Spinal cord (tissue), 10 donors: ENCODE results near the gene SLC17A7. TPM values are rescaled to one million over a fixed set of nuclear protein-coding genes. Genes with fewer than 3 reads are reported as not detected.
A peak's percentile ranks its signal among the peaks of the same experiment; 100 is the strongest.

Experiments used
- DNase-seq, 6 donors: peaks; one replicate each; pipeline versions ENCODE4 v3.0.0 to v3.0.0-alpha.2; 2013 to 2015; ENCODE audit warnings: low spot score in 6 of 6, low read depth in 4 of 6
- H3K27ac ChIP-seq: one replicate; pipeline ENCODE4 v1.5.1; 2013; ENCODE audit warnings: low read depth, low read length, control low read depth
- H3K27me3 ChIP-seq: one replicate; pipeline ENCODE4 v1.6.1; 2013; ENCODE audit warnings: low read length; ENCODE audit not compliant: control insufficient read depth, insufficient read depth
- H3K36me3 ChIP-seq: one replicate; pipeline ENCODE4 v1.6.1; 2013; ENCODE audit warnings: low read length; ENCODE audit not compliant: control insufficient read depth, insufficient read depth
- H3K4me1 ChIP-seq: one replicate; pipeline ENCODE4 v1.6.1; 2013; ENCODE audit warnings: low read length; ENCODE audit not compliant: control insufficient read depth, insufficient read depth
- H3K4me3 ChIP-seq: one replicate; pipeline ENCODE4 v1.5.1; 2013; ENCODE audit warnings: low read depth, low read length, control low read depth
- H3K9me3 ChIP-seq: one replicate; pipeline ENCODE4 v1.6.1; 2013; ENCODE audit warnings: low read length; ENCODE audit not compliant: control insufficient read depth, insufficient read depth
- WGBS: methylation state at CpG from one replicate; pipeline ENCODE4 v1.1.5; 2013; ENCODE audit warnings: missing lambda C conversion rate; ENCODE audit not compliant: insufficient coverage; 5-methylcytosine and 5-hydroxymethylcytosine counted together
- polyA plus RNA-seq, 2 donors: library from polyadenylated mRNA; unstranded; fragments of 120-200 nt; gene quantifications; one replicate each; pipeline ENCODE4 v1.2.1, GENCODE V29; 2013; ENCODE audit not compliant: insufficient read length in 2 of 2
- total RNA-seq, 2 donors: library from RNA; depleted of rRNA in 1 of 2; stranded (reverse); fragments of 120-200 nt in 1 of 2; fragments of >200 nt in 1 of 2; gene quantifications; one replicate each; pipeline versions ENCODE4 v1.2.3 to v1.2.4, GENCODE V29; 2013 to 2014
- donor health status: healthy.

Gene SLC17A7
- total and polyA plus RNA-seq, 4 donors, result 0.51 to 4.2 (median 0.83) TPM

GRCh38 chr19:49430172-49430677 lies 11.1 kb downstream of the SLC17A7 start:
- H3K4me3 ChIP-seq, result no peak overlapping the region
- no peak overlapping the region for H3K27ac ChIP-seq
- H3K4me1 ChIP-seq, result peaks cover 25% of the 10 kb centered on the region
- DNase-seq, result no peak
- H3K27me3 ChIP-seq, result peaks cover 100% of the 10 kb centered on the region
- 64% methylated on average over 9 of the region's 9 CpGs for WGBS
- no peaks in the 10 kb centered on the region for H3K36me3 ChIP-seq
- H3K9me3 ChIP-seq, result no peaks in the 10 kb centered on the region

- Histone ChIP-seq H3K9me3 (no peaks in the 10 kb centered on the region), H3K4me1 (peaks cover 25% of the 10 kb centered on the region), H3K4me3 (no peak overlapping the region), H3K27me3 (peaks cover 100% of the 10 kb centered on the region), H3K27ac (no peak overlapping the region), H3K36me3 (no peaks in the 10 kb centered on the region)
- 2% methylated on average over 29 of the region's 29 CpGs for WGBS
- no peak for DNase-seq
These were observed 12.5 kb downstream of the SLC17A7 start for GRCh38 chr19:49428547-49429451.

- Histone ChIP-seq H3K4me3 (no peak overlapping the region), H3K27ac (no peak overlapping the region), H3K9me3 (no peaks in the 10 kb centered on the region), H3K36me3 (no peaks in the 10 kb centered on the region), H3K4me1 (peaks cover 28% of the 10 kb centered on the region), H3K27me3 (peaks cover 100% of the 10 kb centered on the region)
- WGBS, result 1% methylated on average over 45 of the region's 45 CpGs
- DNase-seq, result peak in 1 of 6 donors; percentile 31
These were observed 13.3 kb downstream of the SLC17A7 start for GRCh38 chr19:49427855-49428546.

GRCh38 chr19:49427339-49427738 lies 14.0 kb downstream of the SLC17A7 start:
- H3K36me3 ChIP-seq, result no peaks in the 10 kb centered on the region
- no peak overlapping the region for H3K27ac ChIP-seq
- H3K9me3 ChIP-seq, result no peaks in the 10 kb centered on the region
- DNase-seq, result no peak
- no peak overlapping the region for H3K4me3 ChIP-seq
- H3K4me1 ChIP-seq, result peaks cover 32% of the 10 kb centered on the region
- WGBS, result 49% methylated on average over 10 of the region's 12 CpGs
- H3K27me3 ChIP-seq, result peaks cover 99% of the 10 kb centered on the region

DNA sequence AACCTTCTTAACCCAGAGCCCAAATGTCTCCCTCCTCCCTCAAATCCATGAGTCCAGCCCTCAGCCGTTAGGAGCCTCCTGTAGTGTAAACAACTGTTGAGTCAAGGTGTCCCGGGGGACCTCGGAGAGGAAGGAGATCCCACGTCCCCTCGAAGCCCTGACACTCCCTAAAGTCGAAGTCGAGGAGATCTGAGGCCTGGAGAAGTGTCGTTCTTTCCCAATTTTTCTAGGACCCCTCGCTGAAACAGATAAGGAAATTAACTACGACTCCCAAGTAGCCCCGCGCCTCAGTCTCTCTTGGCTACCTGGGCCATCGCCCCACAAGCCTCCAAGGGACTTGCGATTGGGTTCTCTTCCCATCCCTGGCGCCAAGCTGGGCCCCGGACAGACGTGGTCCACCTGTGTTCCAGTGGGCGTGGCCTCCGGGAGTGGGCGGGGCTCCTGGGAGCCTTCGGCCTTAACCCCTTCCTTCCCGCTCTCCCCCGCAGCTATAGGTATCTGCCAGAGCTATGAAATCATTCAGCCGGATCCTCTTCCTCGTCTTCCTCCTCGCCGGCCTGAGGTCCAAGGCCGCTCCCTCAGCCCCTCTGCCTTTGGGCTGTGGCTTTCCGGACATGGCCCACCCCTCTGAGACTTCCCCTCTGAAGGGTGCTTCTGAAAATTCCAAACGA lies 15.3 kb downstream of the SLC17A7 start:
- H3K36me3 ChIP-seq, result no peaks in the 10 kb centered on the region
- no peak overlapping the region for H3K4me3 ChIP-seq
- H3K4me1 ChIP-seq, result peaks cover 40% of the 10 kb centered on the region
- DNase-seq, result no peak
- no peak overlapping the region for H3K27ac ChIP-seq
- peaks cover 98% of the 10 kb centered on the region for H3K27me3 ChIP-seq
- H3K9me3 ChIP-seq, result no peaks in the 10 kb centered on the region
- WGBS, result 2% methylated on average over 30 of the region's 30 CpGs

- Histone ChIP-seq H3K4me1 (peaks cover 42% of the 10 kb centered on the region), H3K36me3 (no peaks in the 10 kb centered on the region), H3K27ac (no peak within 1 kb of the TSS), H3K4me3 (no peak within 1 kb of the TSS), H3K9me3 (no peaks in the 10 kb centered on the region), H3K27me3 (peaks cover 98% of the 10 kb centered on the region)
- DNase-seq, result no peak
- WGBS, result 38% methylated on average over 7 of the region's 7 CpGs
These were observed 16.1 kb downstream of the SLC17A7 start, which contains the start of gene GFY for GRCh38 chr19:49425178-49425577. GFY (plus strand) TSS chr19:49425388; CDS start chr19:49426431, 1,043 bp downstream.

DNA sequence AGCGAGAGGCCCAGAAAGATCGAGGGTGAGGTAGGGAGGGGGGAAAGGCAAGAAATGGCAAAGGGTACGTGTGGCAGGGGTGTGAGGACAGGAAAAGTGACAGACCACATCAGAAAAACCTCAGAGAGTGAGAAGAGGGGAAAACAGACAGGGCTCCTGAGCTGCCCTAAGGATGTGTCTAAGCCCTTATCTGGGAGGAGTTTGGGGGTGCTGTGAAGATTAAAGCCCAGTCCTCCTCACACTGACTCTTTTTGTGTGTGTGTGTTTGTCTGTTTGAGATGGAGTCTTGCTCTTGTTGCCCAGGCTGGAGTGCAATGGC lies 17.4 kb downstream of the SLC17A7 start:
- no peak overlapping the region for H3K4me3 ChIP-seq
- peaks cover 42% of the 10 kb centered on the region for H3K4me1 ChIP-seq
- no peaks in the 10 kb centered on the region for H3K36me3 ChIP-seq
- 0% methylated on average over 3 of the region's 3 CpGs for WGBS
- no peaks in the 10 kb centered on the region for H3K9me3 ChIP-seq
- no peak for DNase-seq
- H3K27ac ChIP-seq, result no peak overlapping the region
- H3K27me3 ChIP-seq, result peaks cover 98% of the 10 kb centered on the region

DNA sequence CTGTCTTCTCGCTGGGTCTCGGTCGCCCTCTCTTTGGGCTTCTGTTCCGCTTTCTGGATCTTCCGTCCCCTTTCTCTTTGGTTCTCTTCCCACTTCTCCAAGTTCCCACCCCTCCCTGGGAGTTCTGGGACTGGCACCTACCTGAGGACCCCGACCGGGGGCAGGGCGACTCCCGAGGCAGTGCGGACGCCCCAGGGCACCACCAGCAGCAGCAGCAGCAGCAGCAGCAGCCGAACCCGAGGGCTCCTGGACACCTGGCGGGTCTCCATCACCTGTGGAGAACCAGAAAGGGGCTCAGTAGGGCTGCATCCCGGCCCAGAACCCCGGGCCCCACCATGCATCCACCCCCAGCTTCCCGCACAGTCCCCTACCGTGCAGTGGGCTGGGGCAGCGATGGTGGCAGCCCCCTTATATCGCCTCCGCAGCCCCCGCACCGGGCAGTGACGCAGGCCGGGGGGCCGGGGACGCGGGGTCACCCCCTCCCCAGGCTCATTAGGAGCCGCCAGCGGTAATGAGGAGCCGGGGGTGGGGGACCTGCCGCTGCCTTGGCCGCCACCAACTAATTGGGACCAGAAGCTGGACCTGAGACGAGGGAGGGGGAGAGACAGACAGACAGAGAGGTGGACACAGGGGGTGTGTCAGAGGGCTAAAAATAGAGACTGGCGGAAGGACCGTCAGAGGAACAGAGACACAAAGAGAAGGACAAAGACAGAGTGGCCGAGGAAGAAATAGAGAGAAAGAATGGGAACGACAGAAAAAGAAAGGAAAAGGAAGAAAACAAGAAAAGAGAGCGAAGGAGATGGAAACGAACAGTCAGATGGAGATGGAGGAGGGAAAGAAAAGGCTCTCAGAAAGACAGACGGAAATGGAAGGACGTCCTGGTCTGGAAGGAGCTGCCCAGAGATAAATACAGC lies 18.0 kb downstream of the SLC17A7 start, which contains the start of gene PTH2:
TSS of gene PTH2 (minus strand) at position 371 of the 914 bp plus-strand sequence. CDS start at position 269, 102 bp downstream.
- no peaks in the 10 kb centered on the region for H3K9me3 ChIP-seq
- DNase-seq, result no peak
- WGBS, result 4% methylated on average over 34 of the region's 42 CpGs
- H3K4me3 ChIP-seq, result no peak within 1 kb of the TSS
- H3K27me3 ChIP-seq, result peaks cover 97% of the 10 kb centered on the region
- H3K4me1 ChIP-seq, result peaks cover 39% of the 10 kb centered on the region
- H3K36me3 ChIP-seq, result no peaks in the 10 kb centered on the region
- H3K27ac ChIP-seq, result no peak within 1 kb of the TSS
